ENCODE results near the gene GCSAM.
A peak's percentile ranks its signal among the peaks of the same experiment; 100 is the strongest.

Gene GCSAM

GRCh38 chr3:112072387-112073060 lies 60.5 kb downstream of the GCSAM start:
- DNase-seq (ENCODE audit: low read depth), result peak; percentile 33
